GM12878 (cell line): Measurements from ENCODE around the gene SLC22A24.

Experiments used
- BACH1 ChIP-seq: fragments of 450-650 bp; IDR thresholded peaks from 2 replicates; pipeline ENCODE4 v1.6.1; 2017; ENCODE audit warnings: mild to moderate bottlenecking, borderline replicate concordance
- JUND ChIP-seq: IDR thresholded peaks from 2 replicates; pipeline ENCODE4 v1.6.1; 2012; ENCODE audit warnings: low read depth, mild to moderate bottlenecking, low read length, improper control_type of control experiment, moderate library complexity
- MYC ChIP-seq: IDR thresholded peaks from 2 replicates; pipeline ENCODE4 v1.6.1; 2011; ENCODE audit warnings: mild to moderate bottlenecking, low read length, moderate library complexity, inconsistent platforms; ENCODE audit not compliant: insufficient read depth, insufficient replicate concordance, insufficient read length, severe bottlenecking
- POLR2AphosphoS2 ChIP-seq: IDR thresholded peaks from 2 replicates; pipeline ENCODE4 v1.6.1; 2011; ENCODE audit warnings: low read depth, mild to moderate bottlenecking, low read length, improper control_type of control experiment, moderate library complexity
- TF ChIP-seq, protein P1 (sequence below), 3 experiments: IDR thresholded peaks in 2 of 3; conservative IDR thresholded peaks in 1 of 3; 2 replicates each; pipeline ENCODE4 v1.5.1; 2011; ENCODE audit warnings: low read depth in 3 of 3, low read length in 3 of 3, mild to moderate bottlenecking in 3 of 3, control low read depth in 2 of 3, moderate library complexity in 2 of 3, inconsistent platforms in 1 of 3, mixed read lengths in 1 of 3; ENCODE audit not compliant: control insufficient read depth in 2 of 3, insufficient read depth in 1 of 3; ENCODE audit errors: extremely low read depth in 1 of 3

DNA sequence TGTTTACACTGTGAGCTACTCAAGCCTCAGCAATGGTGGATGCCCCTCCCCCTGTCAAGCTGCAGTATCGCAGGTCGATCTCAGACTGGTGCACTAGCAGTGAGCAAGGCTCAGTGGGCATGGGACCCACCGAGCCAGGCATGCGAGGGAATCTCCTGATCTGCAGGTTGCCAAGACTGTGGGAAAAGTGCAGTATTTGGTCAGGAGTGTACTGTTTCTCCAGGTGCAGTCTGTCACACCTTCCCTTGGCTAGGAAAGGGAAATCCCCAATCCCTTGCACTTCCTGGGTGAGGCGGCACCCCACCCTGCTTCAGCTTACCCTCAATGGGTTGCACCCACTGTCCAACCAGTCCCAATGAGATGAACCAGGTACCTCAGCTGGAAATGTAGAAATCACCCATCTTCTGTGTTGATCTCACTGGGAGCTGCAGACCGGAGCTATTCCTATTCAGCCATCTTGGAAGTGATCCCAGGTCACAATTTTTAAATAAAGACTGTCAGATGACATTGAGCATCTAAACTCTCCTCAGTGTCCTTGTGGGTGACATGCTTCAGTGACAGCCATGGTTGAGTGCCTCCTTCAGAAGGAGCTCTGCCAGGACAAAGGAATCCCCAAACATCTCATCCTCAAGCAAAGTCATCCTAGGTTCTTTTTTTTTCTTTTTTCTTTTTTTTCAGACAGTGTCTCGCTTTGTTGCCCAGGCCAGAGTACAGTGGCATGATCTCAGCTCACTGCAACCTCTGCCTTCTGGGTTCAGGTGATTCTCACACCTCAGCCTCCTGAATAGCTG, 10.8 kb downstream of the SLC22A24 start:
- TF ChIP-seq JUND (no peak), POLR2AphosphoS2 (no peak), MYC (no peak), BACH1 (no peak)
- TF ChIP-seq, protein P1, sequence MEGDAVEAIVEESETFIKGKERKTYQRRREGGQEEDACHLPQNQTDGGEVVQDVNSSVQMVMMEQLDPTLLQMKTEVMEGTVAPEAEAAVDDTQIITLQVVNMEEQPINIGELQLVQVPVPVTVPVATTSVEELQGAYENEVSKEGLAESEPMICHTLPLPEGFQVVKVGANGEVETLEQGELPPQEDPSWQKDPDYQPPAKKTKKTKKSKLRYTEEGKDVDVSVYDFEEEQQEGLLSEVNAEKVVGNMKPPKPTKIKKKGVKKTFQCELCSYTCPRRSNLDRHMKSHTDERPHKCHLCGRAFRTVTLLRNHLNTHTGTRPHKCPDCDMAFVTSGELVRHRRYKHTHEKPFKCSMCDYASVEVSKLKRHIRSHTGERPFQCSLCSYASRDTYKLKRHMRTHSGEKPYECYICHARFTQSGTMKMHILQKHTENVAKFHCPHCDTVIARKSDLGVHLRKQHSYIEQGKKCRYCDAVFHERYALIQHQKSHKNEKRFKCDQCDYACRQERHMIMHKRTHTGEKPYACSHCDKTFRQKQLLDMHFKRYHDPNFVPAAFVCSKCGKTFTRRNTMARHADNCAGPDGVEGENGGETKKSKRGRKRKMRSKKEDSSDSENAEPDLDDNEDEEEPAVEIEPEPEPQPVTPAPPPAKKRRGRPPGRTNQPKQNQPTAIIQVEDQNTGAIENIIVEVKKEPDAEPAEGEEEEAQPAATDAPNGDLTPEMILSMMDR (IDR thresholded peaks at IDR 0.05 in 2 of 3, conservative IDR thresholded peaks at IDR 0.05 in 1 of 3; ENCODE audit: control insufficient read depth in 2 of 3, extremely low read depth in 1 of 3, insufficient read depth in 1 of 3, low read depth in 3 of 3, low read length in 3 of 3) = no peak
